ENCODE results near the gene HTR6.
A peak's percentile ranks its signal among the peaks of the same experiment; 100 is the strongest.

The HTR6 gene

DNA sequence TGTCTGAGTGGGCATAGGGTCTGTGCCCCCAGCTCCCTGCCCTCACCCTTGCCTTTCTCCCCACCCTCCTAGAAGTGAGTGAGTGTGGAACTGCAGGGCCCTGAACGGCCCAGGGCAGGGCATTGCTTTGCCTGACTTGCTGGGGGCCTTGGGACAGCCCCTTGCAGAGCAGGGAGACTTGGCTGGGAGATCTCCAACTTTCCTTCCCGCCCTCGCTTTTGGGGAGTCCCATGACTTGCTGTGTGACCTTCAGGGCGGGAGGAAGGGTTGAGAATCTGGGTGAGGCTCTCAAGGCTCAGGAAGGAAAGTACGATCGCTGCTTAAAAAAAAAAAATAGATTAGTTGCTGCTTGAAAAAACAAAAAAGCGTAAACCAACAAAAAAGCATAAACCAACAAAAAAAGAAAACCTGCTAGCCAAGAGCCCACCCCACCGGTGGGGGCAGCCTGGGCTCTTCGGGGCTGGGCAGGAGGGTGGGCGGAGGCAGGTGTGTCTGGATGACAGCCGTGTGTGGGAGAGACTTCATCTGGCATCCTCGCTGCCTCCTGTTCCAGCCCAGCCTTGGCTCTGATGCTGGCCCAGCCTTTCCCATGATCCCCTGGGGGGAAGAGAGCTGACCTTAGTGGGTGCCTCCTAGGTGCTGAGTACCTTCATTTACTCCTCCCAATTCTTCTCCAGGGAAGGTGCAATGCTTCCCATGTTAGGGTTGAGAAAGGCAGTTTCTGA is 14.1 kb upstream of the HTR6 start:
- Histone ChIP-seq H3K9ac (no peak overlapping the region), H3K4me3 (ENCODE audit: low read depth, low read length) (no peak overlapping the region)

DNA sequence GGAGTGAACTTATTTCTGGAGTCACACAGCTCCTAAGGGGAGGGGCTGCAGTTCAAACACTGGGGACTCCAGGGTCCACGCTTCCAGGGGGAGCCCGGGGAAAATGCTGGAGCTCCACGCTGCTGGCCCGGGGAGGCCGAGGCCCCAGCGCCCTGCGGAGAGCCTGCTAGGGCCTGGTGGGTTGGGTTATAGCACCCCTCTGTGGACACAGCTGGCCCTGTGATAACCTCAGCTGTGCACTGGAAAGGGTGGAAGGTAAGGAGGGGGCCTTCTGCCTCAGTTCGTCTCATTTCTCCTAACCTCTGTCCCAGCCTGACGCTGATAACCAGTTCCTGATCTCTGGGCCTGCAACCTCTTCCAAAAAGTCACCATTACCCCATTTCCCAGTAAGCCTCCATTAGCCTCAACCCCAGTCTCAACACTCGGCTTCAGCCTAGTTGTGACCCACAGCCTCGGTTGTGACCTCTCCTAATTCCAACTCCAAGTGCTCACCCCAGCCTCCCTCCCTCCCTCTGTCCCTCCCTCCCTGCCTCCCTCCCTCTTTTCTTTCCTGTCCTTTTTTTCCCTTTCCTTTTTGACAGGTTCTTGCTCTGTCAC is 13.4 kb upstream of the HTR6 start:
- H3K9ac ChIP-seq: no peak overlapping the region
- no peak overlapping the region for H3K4me2 ChIP-seq (ENCODE audit: low read length)
- no peaks in the 10 kb centered on the region for H3K9me3 ChIP-seq (ENCODE audit: control insufficient read depth, low read length)
- no peaks in the 10 kb centered on the region for H3K27me3 ChIP-seq (ENCODE audit: control insufficient read depth, insufficient read depth, low read length)
- no peaks in the 10 kb centered on the region for H3K4me1 ChIP-seq
- no peaks in the 10 kb centered on the region for H3K36me3 ChIP-seq (ENCODE audit: control insufficient read depth, insufficient read depth, low read length)
- H3K27ac ChIP-seq: peak overlapping the region; percentile 29
- TF ChIP-seq, protein P1, sequence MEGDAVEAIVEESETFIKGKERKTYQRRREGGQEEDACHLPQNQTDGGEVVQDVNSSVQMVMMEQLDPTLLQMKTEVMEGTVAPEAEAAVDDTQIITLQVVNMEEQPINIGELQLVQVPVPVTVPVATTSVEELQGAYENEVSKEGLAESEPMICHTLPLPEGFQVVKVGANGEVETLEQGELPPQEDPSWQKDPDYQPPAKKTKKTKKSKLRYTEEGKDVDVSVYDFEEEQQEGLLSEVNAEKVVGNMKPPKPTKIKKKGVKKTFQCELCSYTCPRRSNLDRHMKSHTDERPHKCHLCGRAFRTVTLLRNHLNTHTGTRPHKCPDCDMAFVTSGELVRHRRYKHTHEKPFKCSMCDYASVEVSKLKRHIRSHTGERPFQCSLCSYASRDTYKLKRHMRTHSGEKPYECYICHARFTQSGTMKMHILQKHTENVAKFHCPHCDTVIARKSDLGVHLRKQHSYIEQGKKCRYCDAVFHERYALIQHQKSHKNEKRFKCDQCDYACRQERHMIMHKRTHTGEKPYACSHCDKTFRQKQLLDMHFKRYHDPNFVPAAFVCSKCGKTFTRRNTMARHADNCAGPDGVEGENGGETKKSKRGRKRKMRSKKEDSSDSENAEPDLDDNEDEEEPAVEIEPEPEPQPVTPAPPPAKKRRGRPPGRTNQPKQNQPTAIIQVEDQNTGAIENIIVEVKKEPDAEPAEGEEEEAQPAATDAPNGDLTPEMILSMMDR (IDR thresholded peaks at IDR 0.05): peak; percentile 54
- no peak overlapping the region for H3K4me3 ChIP-seq (ENCODE audit: low read depth, low read length)
- H3K79me2 ChIP-seq: no peaks in the 10 kb centered on the region
- peak overlapping the region; percentile 38 for H2AFZ ChIP-seq

More for the DNA sequence above, 14.1 kb upstream of the HTR6 start:
- H3K27me3 ChIP-seq (ENCODE audit: control insufficient read depth, insufficient read depth, low read length): no peaks in the 10 kb centered on the region
- H3K9me3 ChIP-seq (ENCODE audit: control insufficient read depth, low read length): no peaks in the 10 kb centered on the region
- no peak overlapping the region for H3K4me2 ChIP-seq (ENCODE audit: low read length)
- H3K36me3 ChIP-seq (ENCODE audit: control insufficient read depth, insufficient read depth, low read length): no peaks in the 10 kb centered on the region
- TF ChIP-seq, protein P1 (IDR thresholded peaks at IDR 0.05): no peak
- peak overlapping the region; percentile 29 for H3K27ac ChIP-seq
- H3K79me2 ChIP-seq: no peaks in the 10 kb centered on the region
- H3K4me1 ChIP-seq: no peaks in the 10 kb centered on the region
- peak overlapping the region; percentile 38 for H2AFZ ChIP-seq

DNA sequence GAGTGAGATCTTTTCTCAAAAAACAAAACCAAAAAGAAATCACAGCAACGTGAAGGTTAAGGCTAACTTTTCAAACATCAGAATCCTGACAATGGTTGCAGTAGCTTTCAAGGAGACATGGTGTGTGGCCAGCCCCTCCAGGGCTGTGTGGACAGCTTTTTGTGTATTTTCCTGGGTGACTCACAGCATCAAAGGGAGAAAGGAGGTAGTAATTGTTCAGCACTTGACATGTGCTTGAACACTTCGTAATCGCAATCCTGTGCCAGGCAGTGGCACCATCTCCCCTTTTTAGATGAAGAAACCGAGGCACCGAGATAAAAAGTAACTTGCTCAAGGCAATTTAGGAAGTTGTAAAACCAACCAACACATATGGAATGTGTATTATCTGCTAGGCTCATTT is 10.3 kb upstream of the HTR6 start:
- no peak overlapping the region for H3K4me2 ChIP-seq (ENCODE audit: low read length)
- H3K27ac ChIP-seq: no peak overlapping the region
- H3K27me3 ChIP-seq (ENCODE audit: control insufficient read depth, insufficient read depth, low read length): no peaks in the 10 kb centered on the region
- TF ChIP-seq, protein P1 (IDR thresholded peaks at IDR 0.05): no peak
- no peaks in the 10 kb centered on the region for H3K4me1 ChIP-seq
- no peaks in the 10 kb centered on the region for H3K36me3 ChIP-seq (ENCODE audit: control insufficient read depth, insufficient read depth, low read length)
- H3K79me2 ChIP-seq: no peaks in the 10 kb centered on the region
- no peak overlapping the region for H3K4me3 ChIP-seq (ENCODE audit: low read depth, low read length)
- no peaks in the 10 kb centered on the region for H3K9me3 ChIP-seq (ENCODE audit: control insufficient read depth, low read length)
- no peak overlapping the region for H2AFZ ChIP-seq
- H3K9ac ChIP-seq: no peak overlapping the region

DNA sequence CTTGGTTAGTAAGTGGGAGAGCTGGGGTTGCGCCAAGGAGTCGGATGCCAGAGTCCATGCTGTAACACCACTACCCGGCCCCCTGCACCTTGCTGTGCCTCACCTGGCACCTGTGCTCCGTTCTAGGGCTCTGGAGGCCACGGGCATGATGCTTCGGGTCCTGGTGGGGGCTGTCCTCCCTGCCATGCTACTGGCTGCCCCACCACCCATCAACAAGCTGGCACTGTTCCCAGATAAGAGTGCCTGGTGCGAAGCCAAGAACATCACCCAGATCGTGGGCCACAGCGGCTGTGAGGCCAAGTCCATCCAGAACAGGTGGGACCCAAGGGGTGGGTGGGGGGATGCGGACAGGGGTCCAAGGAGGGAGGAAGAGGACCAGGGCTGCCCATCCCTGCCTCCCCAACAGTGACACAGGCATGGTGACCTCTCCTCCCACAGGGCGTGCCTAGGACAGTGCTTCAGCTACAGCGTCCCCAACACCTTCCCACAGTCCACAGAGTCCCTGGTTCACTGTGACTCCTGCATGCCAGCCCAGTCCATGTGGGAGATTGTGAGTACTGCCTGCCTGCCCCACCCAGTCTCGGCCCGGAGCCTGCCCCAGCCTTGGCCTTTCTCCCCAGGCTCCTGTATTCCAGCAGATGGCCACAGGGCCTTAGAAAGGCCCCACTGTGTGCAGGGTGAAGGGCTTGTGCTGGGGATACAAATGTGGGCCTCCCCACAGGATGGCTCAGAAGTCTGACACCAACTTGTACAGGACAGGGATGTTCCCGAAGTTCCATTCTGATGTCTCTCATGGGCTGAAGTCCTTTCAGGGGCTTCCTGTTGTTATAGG is 9.6 kb upstream of the HTR6 start:
- H3K9ac ChIP-seq: no peak overlapping the region
- H3K4me1 ChIP-seq: no peaks in the 10 kb centered on the region
- H3K4me3 ChIP-seq (ENCODE audit: low read depth, low read length): no peak overlapping the region
- H3K27me3 ChIP-seq (ENCODE audit: control insufficient read depth, insufficient read depth, low read length): no peaks in the 10 kb centered on the region
- H3K9me3 ChIP-seq (ENCODE audit: control insufficient read depth, low read length): no peaks in the 10 kb centered on the region
- no peaks in the 10 kb centered on the region for H3K79me2 ChIP-seq
- no peak overlapping the region for H3K27ac ChIP-seq
- TF ChIP-seq, protein P1 (IDR thresholded peaks at IDR 0.05): no peak
- H2AFZ ChIP-seq: no peak overlapping the region
- no peaks in the 10 kb centered on the region for H3K36me3 ChIP-seq (ENCODE audit: control insufficient read depth, insufficient read depth, low read length)
- H3K4me2 ChIP-seq (ENCODE audit: low read length): no peak overlapping the region

All from parathyroid adenoma (tissue), 2 donors.